ENCODE results near the gene MCEMP1.

Gene MCEMP1, protein sequence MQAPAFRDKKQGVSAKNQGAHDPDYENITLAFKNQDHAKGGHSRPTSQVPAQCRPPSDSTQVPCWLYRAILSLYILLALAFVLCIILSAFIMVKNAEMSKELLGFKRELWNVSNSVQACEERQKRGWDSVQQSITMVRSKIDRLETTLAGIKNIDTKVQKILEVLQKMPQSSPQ

DNA sequence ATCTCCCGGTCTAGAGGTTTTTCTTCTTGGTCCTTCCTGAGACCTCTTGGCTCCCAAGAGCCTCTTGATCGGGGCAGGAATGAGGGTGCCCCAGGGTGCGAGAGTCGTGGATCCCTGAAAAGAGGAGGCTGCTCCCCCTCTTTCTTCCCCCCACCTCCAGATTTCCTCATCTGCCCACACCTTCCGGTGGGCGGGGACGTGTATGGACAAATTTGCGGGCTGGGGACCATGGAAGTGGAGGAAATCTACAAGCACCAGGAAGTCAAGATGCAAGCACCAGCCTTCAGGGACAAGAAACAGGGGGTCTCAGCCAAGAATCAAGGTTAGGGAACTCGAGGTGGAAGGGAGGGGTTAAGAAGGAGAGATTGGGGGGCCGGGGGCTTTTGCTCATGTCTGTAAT is at the start of gene MCEMP1:
Gene MCEMP1 (plus strand): TSS at position 237 of the 400 bp plus-strand sequence. CDS start 31 bp downstream, at position 268.
- Histone ChIP-seq H3K27ac (no peak within 1 kb of the TSS), H3K27me3 (ENCODE audit: insufficient read depth, low read depth, severe bottlenecking) (no peaks in the 10 kb centered on the region), H3K9me3 (ENCODE audit: severe bottlenecking) (peaks cover 8% of the 10 kb centered on the region), H3K4me3 (ENCODE audit: low read depth, low read length) (no peak within 1 kb of the TSS), H3K36me3 (no peaks in the 10 kb centered on the region)
- TF ChIP-seq, protein P1, sequence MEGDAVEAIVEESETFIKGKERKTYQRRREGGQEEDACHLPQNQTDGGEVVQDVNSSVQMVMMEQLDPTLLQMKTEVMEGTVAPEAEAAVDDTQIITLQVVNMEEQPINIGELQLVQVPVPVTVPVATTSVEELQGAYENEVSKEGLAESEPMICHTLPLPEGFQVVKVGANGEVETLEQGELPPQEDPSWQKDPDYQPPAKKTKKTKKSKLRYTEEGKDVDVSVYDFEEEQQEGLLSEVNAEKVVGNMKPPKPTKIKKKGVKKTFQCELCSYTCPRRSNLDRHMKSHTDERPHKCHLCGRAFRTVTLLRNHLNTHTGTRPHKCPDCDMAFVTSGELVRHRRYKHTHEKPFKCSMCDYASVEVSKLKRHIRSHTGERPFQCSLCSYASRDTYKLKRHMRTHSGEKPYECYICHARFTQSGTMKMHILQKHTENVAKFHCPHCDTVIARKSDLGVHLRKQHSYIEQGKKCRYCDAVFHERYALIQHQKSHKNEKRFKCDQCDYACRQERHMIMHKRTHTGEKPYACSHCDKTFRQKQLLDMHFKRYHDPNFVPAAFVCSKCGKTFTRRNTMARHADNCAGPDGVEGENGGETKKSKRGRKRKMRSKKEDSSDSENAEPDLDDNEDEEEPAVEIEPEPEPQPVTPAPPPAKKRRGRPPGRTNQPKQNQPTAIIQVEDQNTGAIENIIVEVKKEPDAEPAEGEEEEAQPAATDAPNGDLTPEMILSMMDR (IDR thresholded peaks at IDR 0.05; ENCODE audit: low read depth, low read length) = no peak
- DNase-seq = no peak

DNA sequence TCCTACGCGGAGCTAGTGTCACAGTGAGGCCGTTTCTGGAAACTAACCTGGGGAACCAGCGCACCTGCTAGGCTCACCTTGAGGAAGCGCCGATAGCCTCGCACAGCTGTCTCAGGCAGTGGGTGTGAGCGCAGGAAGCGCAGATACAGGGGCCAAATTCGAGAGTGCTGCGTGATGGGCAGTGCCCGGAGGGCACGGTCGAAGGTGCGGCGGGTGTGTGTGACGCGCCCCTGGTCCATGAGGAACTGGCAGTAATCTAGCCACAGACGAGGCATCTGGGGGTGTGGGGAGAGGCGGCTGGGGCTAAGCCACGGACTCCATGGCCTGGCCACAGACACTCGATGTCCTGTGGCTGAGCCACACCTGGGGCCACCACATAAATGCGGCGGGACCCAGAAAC is 49.7 kb upstream of the MCEMP1 start:
- peaks cover 44% of the 10 kb centered on the region for H3K36me3 ChIP-seq
- DNase-seq = no peak
- no peak overlapping the region for H3K4me3 ChIP-seq (ENCODE audit: low read depth, low read length)
- H3K9me3 ChIP-seq (ENCODE audit: severe bottlenecking) = no peaks in the 10 kb centered on the region
- no peak overlapping the region for H3K27ac ChIP-seq
- no peaks in the 10 kb centered on the region for H3K27me3 ChIP-seq (ENCODE audit: insufficient read depth, low read depth, severe bottlenecking)
- TF ChIP-seq, protein P1 (IDR thresholded peaks at IDR 0.05; ENCODE audit: low read depth, low read length) = no peak

DNA sequence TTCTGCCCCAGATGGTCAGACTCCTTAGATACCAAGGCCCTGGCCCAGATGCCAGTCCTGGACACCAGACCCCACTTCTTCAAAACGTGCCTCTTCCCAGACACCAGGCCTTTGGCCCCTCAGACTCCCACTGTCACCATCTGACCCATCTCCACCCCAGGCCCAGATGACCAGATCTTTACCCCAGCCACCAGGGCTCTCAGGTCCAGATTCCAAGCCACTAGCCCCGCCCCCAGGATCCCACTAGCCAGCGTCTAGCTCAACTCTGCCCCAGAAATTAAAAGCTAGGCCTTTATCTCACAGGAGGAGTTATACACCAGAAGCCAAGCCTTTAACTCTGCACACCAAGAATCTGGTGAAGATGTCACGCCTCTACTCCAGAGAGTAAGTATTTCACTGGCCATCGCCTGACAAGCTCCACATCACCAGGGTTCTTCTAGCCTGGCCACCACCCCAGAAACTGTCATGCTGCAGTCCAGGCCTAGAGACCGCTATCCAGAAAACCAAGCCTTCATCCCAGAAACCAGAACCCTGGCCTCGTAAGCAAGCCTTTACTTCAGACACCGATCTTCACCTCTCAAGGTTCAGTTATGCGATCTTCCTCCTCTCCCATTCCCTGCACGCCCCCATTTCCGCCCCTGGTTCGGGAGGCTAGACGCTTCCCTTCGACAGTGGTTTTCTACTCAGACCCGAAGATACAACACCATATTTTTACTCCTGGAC is 48.1 kb upstream of the MCEMP1 start:
- Histone ChIP-seq H3K36me3 (peaks cover 37% of the 10 kb centered on the region), H3K9me3 (ENCODE audit: severe bottlenecking) (no peaks in the 10 kb centered on the region), H3K27ac (peak overlapping the region; percentile 82), H3K4me3 (ENCODE audit: low read depth, low read length) (peak overlapping the region; percentile 92), H3K27me3 (ENCODE audit: insufficient read depth, low read depth, severe bottlenecking) (no peaks in the 10 kb centered on the region)
- TF ChIP-seq, protein P1 (IDR thresholded peaks at IDR 0.05; ENCODE audit: low read depth, low read length) = no peak
- no peak for DNase-seq

DNA sequence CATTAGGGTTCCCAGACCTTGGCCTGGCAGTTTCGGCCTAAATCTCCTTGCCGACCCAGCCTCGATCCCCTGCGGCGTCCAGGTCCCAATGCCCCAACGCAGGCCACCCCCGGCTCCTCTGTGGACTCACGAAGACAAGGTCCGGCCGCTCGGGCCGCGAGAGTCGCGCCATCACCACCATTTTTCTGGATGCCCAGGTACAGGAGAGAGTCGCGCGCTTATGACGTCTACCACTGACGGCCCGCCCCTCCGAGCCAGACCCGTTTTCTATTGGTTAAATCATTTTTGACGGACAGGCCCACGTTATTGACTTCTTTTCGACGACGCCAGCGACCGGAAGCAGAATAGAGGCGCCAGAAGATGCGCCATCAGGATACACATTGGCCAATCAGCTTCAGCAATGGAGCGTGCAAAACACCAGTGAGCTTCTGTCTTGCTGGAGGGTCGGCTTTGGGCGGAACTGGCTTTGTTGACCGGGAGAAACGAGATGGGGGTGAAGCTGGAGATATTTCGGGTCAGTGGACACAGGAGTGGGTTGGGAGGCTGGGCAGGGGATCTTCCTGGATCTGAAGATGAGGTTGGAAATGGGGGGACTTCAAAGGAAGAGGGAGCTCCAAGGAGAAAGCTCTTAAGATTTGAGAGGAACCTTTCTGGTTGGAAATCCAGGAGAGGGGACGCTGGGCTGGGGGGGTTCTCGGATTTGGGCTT is 47.4 kb upstream of the MCEMP1 start, which contains the start of the genes PET100 and XAB2:
Gene PET100 (plus strand): TSS at position 447 of the 708 bp plus-strand sequence. CDS start 41 bp downstream, at position 488.
Gene XAB2 (minus strand): TSS at position 199 of the 708 bp plus-strand sequence. CDS start 18 bp downstream, at position 181.
- Histone ChIP-seq H3K27me3 (ENCODE audit: insufficient read depth, low read depth, severe bottlenecking) (no peaks in the 10 kb centered on the region), H3K4me3 (ENCODE audit: low read depth, low read length) (peak within 1 kb of the TSS; percentile 92), H3K27ac (peak within 1 kb of the TSS; percentile 93), H3K9me3 (ENCODE audit: severe bottlenecking) (no peaks in the 10 kb centered on the region), H3K36me3 (peaks cover 33% of the 10 kb centered on the region)
- TF ChIP-seq, protein P1 (IDR thresholded peaks at IDR 0.05; ENCODE audit: low read depth, low read length) = no peak
- DNase-seq = peak; percentile 96

DNA sequence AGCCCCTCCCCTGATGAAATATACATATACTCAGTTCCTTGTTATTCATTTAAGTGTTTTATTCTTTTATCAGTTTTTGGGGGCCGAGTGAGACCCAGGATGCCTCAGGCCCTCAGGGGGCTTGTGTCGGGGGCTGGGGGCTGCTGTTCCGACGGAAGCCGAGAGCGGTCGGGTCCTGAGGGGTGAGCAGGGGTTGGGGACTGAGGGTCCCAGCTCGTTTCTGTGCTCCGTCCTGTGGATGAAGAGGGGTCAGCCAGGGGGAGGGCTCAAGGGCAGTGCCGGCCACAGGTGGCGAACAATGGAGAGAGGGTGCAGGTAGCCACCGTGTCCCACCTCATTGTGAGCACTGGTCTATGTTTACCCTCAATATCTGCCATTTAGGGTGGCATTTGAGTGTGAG is 45.3 kb upstream of the MCEMP1 start:
- TF ChIP-seq, protein P1 (IDR thresholded peaks at IDR 0.05; ENCODE audit: low read depth, low read length) = no peak

More for the DNA sequence above, 45.3 kb upstream of the MCEMP1 start:
- Histone ChIP-seq H3K27me3 (ENCODE audit: insufficient read depth, low read depth, severe bottlenecking) (no peaks in the 10 kb centered on the region), H3K27ac (no peak overlapping the region), H3K4me3 (ENCODE audit: low read depth, low read length) (no peak overlapping the region), H3K36me3 (peaks cover 22% of the 10 kb centered on the region), H3K9me3 (ENCODE audit: severe bottlenecking) (no peaks in the 10 kb centered on the region)
- no peak for DNase-seq

All from WERI-Rb-1 (cell line).